HEK293 (cell line): ENCODE results near the gene TNS1.

Experiments used
- CTCF ChIA-PET: fragments of 350-600 bp; formaldehyde crosslinking; extraction: SDS; loops from one replicate; lab custom pipeline; 2021; ENCODE audit warnings: antibody characterized with exemption; lab: Yijun Ruan, JAX
- POLR2A ChIA-PET: fragments of 300-600 bp; formaldehyde crosslinking; extraction: SDS; loops from one replicate; lab custom pipeline; 2020; ENCODE audit warnings: antibody characterized with exemption, inconsistent platforms; lab: Yijun Ruan, JAX
- H3K27ac ChIP-seq: fragments of 200-500 bp; sonication (Bioruptor generic); 2 replicates; pipeline ENCODE4 v1.5.1; 2014; ENCODE audit warnings: low read depth, low read length, control low read depth, inconsistent platforms; ENCODE audit errors: extremely low read depth
- H3K36me3 ChIP-seq, 2 experiments: fragments of 200-500 bp in 1 of 2; sonication (Bioruptor generic) in 1 of 2; 1 replicate in 1 of 2; 2 replicates in 1 of 2; pipeline ENCODE4 v1.5.1; 2014 to 2017; ENCODE audit warnings: inconsistent platforms in 2 of 2, low read length in 2 of 2; ENCODE audit not compliant: control insufficient read depth in 2 of 2, insufficient read depth in 1 of 2
- H3K4me1 ChIP-seq: fragments of 200-500 bp; sonication (Bioruptor generic); 2 replicates; pipeline ENCODE4 v1.5.1; 2014; ENCODE audit warnings: mild to moderate bottlenecking, low read length, inconsistent platforms; ENCODE audit not compliant: control insufficient read depth, insufficient read depth
- H3K4me3 ChIP-seq: 2 replicates; pipeline ENCODE4 v1.5.1; 2011; ENCODE audit warnings: low read depth, mild to moderate bottlenecking, control low read depth, low read length, moderate library complexity
- H3K9me3 ChIP-seq: fragments of 200-500 bp; sonication (Bioruptor generic); 2 replicates; pipeline ENCODE4 v1.5.1; 2014; ENCODE audit warnings: low read depth, low read length, inconsistent platforms; ENCODE audit not compliant: control insufficient read depth, insufficient read depth
- KLF1 ChIP-seq: fragments of 450-650 bp; formaldehyde crosslinking; IDR thresholded peaks from 2 replicates; pipeline ENCODE4 v1.5.1; 2016; ENCODE audit warnings: missing biosample characterization, missing genetic modification characterization
- KLF10 ChIP-seq: fragments of 450-650 bp; IDR thresholded peaks from 2 replicates; pipeline ENCODE4 v1.5.1; 2018; ENCODE audit warnings: missing biosample characterization, mild to moderate bottlenecking, missing genetic modification characterization
- KLF7 ChIP-seq: fragments of 450-650 bp; formaldehyde crosslinking; IDR thresholded peaks from 2 replicates; pipeline ENCODE4 v1.5.1; 2016; ENCODE audit warnings: missing biosample characterization, missing genetic modification characterization, borderline replicate concordance
- KLF9 ChIP-seq: fragments of 450-650 bp; formaldehyde crosslinking; IDR thresholded peaks from 2 replicates; pipeline ENCODE4 v1.5.1; 2016; ENCODE audit warnings: missing biosample characterization, missing genetic modification characterization, low read depth
- YY2 ChIP-seq: fragments of 450-650 bp; formaldehyde crosslinking; IDR thresholded peaks from 2 replicates; pipeline ENCODE4 v1.5.1; 2016; ENCODE audit warnings: missing biosample characterization, missing genetic modification characterization
- ZBTB8A ChIP-seq: fragments of 450-650 bp; formaldehyde crosslinking; IDR thresholded peaks from 2 replicates; pipeline ENCODE4 v1.5.1; 2016; ENCODE audit warnings: missing biosample characterization, missing genetic modification characterization
- ZNF133 ChIP-seq: fragments of 450-650 bp; formaldehyde crosslinking; IDR thresholded peaks from 2 replicates; pipeline ENCODE4 v1.5.1; 2016; ENCODE audit warnings: missing biosample characterization, missing genetic modification characterization
- ZNF140 ChIP-seq: fragments of 450-650 bp; formaldehyde crosslinking; IDR thresholded peaks from 2 replicates; pipeline ENCODE4 v1.5.1; 2016; ENCODE audit warnings: missing biosample characterization, missing genetic modification characterization
- ZNF16 ChIP-seq: fragments of 450-650 bp; formaldehyde crosslinking; IDR thresholded peaks from 2 replicates; pipeline ENCODE4 v1.5.1; 2016; ENCODE audit warnings: low read depth, missing biosample characterization, missing genetic modification characterization
- ZNF174 ChIP-seq: fragments of 450-650 bp; formaldehyde crosslinking; IDR thresholded peaks from 2 replicates; pipeline ENCODE4 v1.5.0; 2017; ENCODE audit warnings: missing biosample characterization, mild to moderate bottlenecking, missing genetic modification characterization
- ZNF221 ChIP-seq: fragments of 450-650 bp; formaldehyde crosslinking; IDR thresholded peaks from 2 replicates; pipeline ENCODE4 v1.5.1; 2017; ENCODE audit warnings: missing biosample characterization, missing genetic modification characterization, borderline replicate concordance
- ZNF23 ChIP-seq: fragments of 450-650 bp; formaldehyde crosslinking; IDR thresholded peaks from 2 replicates; pipeline ENCODE4 v1.5.1; 2016; ENCODE audit warnings: missing biosample characterization, missing genetic modification characterization, borderline replicate concordance
- ZNF350 ChIP-seq: fragments of 450-650 bp; formaldehyde crosslinking; IDR thresholded peaks from 2 replicates; pipeline ENCODE4 v1.5.0; 2017; ENCODE audit warnings: missing biosample characterization, mild to moderate bottlenecking, missing genetic modification characterization
- ZNF362 ChIP-seq: fragments of 450-650 bp; formaldehyde crosslinking; IDR thresholded peaks from 2 replicates; pipeline ENCODE4 v1.5.1; 2016; ENCODE audit warnings: missing biosample characterization, missing genetic modification characterization
- ZNF416 ChIP-seq: fragments of 450-650 bp; formaldehyde crosslinking; IDR thresholded peaks from 2 replicates; pipeline ENCODE4 v1.5.1; 2016; ENCODE audit warnings: missing biosample characterization, missing genetic modification characterization
- ZNF473 ChIP-seq: fragments of 450-650 bp; formaldehyde crosslinking; IDR thresholded peaks from 2 replicates; pipeline ENCODE4 v1.5.1; 2017; ENCODE audit warnings: missing biosample characterization, missing genetic modification characterization
- ZNF514 ChIP-seq: fragments of 450-650 bp; formaldehyde crosslinking; IDR thresholded peaks from 2 replicates; pipeline ENCODE4 v1.5.1; 2016; ENCODE audit warnings: missing biosample characterization, missing genetic modification characterization
- ZNF518A ChIP-seq: fragments of 450-650 bp; formaldehyde crosslinking; conservative IDR thresholded peaks from 2 replicates; pipeline ENCODE4 v1.5.1; 2016; ENCODE audit warnings: low read depth, missing biosample characterization, missing genetic modification characterization
- ZNF555 ChIP-seq: fragments of 450-650 bp; formaldehyde crosslinking; conservative IDR thresholded peaks from 2 replicates; pipeline ENCODE4 v1.5.1; 2017; ENCODE audit warnings: missing biosample characterization, mild to moderate bottlenecking, missing genetic modification characterization, inconsistent platforms
- ZNF660 ChIP-seq: fragments of 450-650 bp; IDR thresholded peaks from 2 replicates; pipeline ENCODE4 v1.5.1; 2018; ENCODE audit warnings: missing biosample characterization, mild to moderate bottlenecking, missing genetic modification characterization
- ZNF677 ChIP-seq: fragments of 450-650 bp; IDR thresholded peaks from 2 replicates; pipeline ENCODE4 v1.5.0; 2018; ENCODE audit warnings: missing biosample characterization, mild to moderate bottlenecking, missing genetic modification characterization, moderate library complexity

Gene TNS1

DNA sequence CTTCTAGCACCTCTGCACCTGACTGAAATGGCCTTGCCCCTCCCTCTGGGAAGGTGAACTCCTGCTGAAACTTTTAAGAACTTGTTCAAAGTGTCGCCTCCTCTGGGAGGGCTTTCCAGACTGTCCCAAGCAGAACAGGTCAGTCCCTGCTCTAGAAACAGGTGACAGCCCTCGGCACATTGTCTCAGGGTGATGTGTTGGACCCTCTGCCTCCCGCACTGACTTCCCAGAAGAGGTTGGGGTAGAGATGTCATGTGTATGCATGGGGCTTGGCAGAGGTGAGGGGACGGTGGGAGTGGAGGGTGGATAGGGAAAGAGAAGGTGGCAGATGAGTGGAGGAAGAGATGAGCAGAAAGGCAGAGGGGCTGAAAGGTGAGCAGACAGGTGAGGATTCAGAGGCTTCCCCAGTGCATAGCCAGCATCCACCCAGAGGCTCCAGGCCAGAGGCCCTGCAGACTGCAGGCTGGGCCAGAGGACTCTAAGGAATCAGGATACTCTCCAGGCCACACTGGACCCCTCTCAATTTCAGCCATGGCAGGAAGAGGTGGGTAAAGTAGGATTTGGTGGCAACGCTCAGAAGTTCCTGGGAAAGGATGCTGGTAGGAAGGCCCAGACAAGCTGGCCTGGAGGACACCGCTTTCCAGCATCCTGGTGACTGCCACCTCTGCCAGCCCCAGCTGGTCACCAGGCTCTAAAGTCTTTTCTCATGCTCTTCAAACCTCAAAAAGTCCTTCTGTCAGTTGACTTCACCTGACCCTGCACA lies 24.8 kb upstream of the TNS1 start:
- TF ChIP-seq ZNF133 (tag by site-specific recombination) (peak; percentile 38; the same call in 1 of the 2 replicates), YY2 (tag by site-specific recombination) (no peak)
- Histone ChIP-seq H3K4me3 (no peak overlapping the region), H3K4me1 (no peaks in the 10 kb centered on the region), H3K9me3 (no peaks in the 10 kb centered on the region), H3K36me3 (no peaks in the 10 kb centered on the region), H3K27ac (no peak overlapping the region)
- ChIA-PET POLR2A (interaction anchor here (0.6 kb wide), 1 partner anchor 268 kb away, joined by 6 read pairs; no protein-coding TSS in a partner anchor), CTCF (interaction anchor here (0.5 to 1.4 kb wide), 5 partner anchors 8 to 242 kb away, joined by 3 to 8 read pairs (median 3); no protein-coding TSS in a partner anchor)

DNA sequence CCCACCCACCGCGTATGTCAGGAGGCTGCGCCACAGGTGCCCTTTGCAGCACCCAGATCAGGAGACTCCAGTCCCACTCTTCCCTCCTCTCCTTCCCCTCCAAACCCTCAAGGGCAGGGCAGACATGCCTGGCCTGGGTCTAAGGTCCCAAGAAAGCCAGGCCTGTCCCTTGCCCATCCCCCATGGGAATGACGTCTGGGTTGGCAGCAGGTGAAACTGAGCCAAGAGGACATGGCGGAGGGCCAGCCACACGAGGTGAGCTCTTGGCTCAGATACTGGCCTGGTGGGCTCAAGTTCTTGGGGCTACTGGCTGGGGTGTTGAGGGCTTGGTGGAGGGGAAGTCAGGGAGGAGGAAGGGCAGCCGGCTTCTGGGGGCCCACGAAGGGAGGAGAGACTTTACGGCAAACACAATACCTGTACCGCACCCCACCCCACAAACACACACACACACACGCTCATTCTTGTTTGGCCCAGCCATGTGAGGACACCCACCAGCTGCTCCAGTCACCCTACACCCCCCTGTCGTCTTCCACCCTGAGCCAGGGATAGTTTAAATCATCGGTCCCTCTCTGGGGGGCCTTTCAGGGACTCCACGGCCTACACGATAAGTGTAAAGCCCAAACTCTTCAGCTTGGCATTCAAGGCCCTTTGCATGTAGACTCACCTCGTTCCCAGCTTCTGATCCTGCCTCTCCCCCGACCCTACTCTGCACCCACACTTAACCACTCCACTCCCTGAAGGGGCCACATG lies 24.1 kb upstream of the TNS1 start:
- CTCF ChIA-PET = interaction anchor here (0.6 to 1.4 kb wide), 3 partner anchors 9 to 128 kb away, joined by 3 read pairs; no protein-coding TSS in a partner anchor
- no peak for TF ChIP-seq ZNF140
- no peak for TF ChIP-seq ZNF473 (tag by site-specific recombination)
- no peak for TF ChIP-seq ZNF350 (tag by site-specific recombination)
- TF ChIP-seq ZNF555 (tag by site-specific recombination) = no peak
- TF ChIP-seq KLF9 (tag by site-specific recombination) = no peak
- TF ChIP-seq ZNF221 (tag by site-specific recombination) = no peak
- TF ChIP-seq KLF1 (tag by site-specific recombination) = no peak
- TF ChIP-seq ZBTB8A (tag by site-specific recombination) = no peak
- no peak for TF ChIP-seq ZNF362 (tag by site-specific recombination)
- no peaks in the 10 kb centered on the region for H3K9me3 ChIP-seq
- POLR2A ChIA-PET = no interaction called here
- H3K4me1 ChIP-seq = no peaks in the 10 kb centered on the region
- no peaks in the 10 kb centered on the region for H3K36me3 ChIP-seq
- no peak overlapping the region for H3K27ac ChIP-seq
- no peak overlapping the region for H3K4me3 ChIP-seq

GRCh38 chr2:218026244-218026643 lies 23.4 kb upstream of the TNS1 start:
- TF ChIP-seq ZNF677 (tag by site-specific recombination) (no peak), KLF7 (tag by site-specific recombination) (no peak), ZNF416 (tag by site-specific recombination) (no peak), ZNF16 (tag by site-specific recombination) (no peak)
- ChIA-PET CTCF (interaction anchor here (0.6 to 1.4 kb wide), 2 partner anchors 10 to 127 kb away, joined by 3 read pairs; no protein-coding TSS in a partner anchor), POLR2A (no interaction called here)
- Histone ChIP-seq H3K36me3 (no peaks in the 10 kb centered on the region), H3K27ac (no peak overlapping the region), H3K4me3 (no peak overlapping the region), H3K4me1 (no peaks in the 10 kb centered on the region), H3K9me3 (no peaks in the 10 kb centered on the region)

GRCh38 chr2:218024871-218025270 lies 22.1 kb upstream of the TNS1 start:
- H3K36me3 ChIP-seq = no peaks in the 10 kb centered on the region
- ChIA-PET POLR2A (no interaction called here), CTCF (interaction anchor here (0.6 to 1.3 kb wide), 4 partner anchors 10 to 236 kb away, joined by 3 to 4 read pairs (median 3); no protein-coding TSS in a partner anchor)
- H3K9me3 ChIP-seq = no peaks in the 10 kb centered on the region
- H3K27ac ChIP-seq = no peak overlapping the region
- H3K4me3 ChIP-seq = no peak overlapping the region
- no peaks in the 10 kb centered on the region for H3K4me1 ChIP-seq
- TF ChIP-seq ZNF660 (tag by site-specific recombination) = no peak
- no peak for TF ChIP-seq ZNF174 (tag by site-specific recombination)
- TF ChIP-seq ZNF518A (tag by site-specific recombination) = no peak
- TF ChIP-seq KLF10 (tag by site-specific recombination) = no peak
- TF ChIP-seq ZNF23 (tag by site-specific recombination) = no peak
- no peak for TF ChIP-seq ZNF514 (tag by site-specific recombination)
